GM12865 (cell line): ENCODE measurements around the gene PLEKHD1.

Experiments used
- DNase-seq: peaks from one replicate; pipeline ENCODE4 v3.0.0; 2010; ENCODE audit warnings: low read depth
- H3K4me3 ChIP-seq: 2 replicates; pipeline ENCODE4 v1.5.1; 2011; ENCODE audit warnings: mild to moderate bottlenecking, low read depth, low read length, control low read depth
- TF ChIP-seq, protein P1 (sequence below): IDR thresholded peaks from 2 replicates; pipeline ENCODE4 v1.5.1; 2011; ENCODE audit warnings: low read length, control low read depth, low read depth, inconsistent platforms; ENCODE audit not compliant: insufficient read depth; ENCODE audit errors: missing control alignments

PLEKHD1 gene

DNA sequence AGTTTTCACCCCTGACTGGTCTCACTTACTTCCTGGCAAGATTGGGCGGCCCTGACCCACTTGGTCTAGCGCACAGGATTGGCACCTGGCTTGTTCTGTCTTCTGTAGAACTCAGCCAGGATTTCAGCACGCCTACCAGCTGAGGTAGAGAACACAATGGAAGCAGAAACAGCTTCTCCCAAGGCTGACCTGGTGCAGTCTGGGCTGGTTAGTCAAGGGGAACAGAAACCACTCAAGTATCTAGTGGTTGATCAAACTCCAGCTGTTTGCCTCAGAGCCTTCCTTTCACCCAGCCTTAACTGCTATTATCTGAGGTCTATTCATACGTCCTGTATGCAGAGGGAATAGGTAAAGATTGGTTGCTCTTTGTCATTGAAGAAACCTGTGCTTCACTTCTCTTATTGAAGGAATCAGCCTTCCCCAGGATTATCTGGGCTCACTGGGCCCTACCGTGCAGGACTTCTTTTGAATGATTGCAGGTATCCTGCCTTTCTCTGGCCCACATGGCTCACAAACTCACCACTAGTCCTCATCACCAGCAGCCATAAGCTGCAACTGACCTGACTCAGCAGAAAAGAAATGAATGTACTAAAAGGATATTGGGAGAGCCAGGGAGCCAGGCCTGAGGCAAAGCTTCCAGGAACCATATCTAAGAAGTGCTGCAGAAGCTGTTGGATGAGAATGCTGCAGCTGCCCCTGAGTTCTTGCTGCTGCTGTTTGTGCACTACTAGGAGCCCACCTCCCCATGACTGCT lies 2.5 kb upstream of the PLEKHD1 start:
- TF ChIP-seq, protein P1, sequence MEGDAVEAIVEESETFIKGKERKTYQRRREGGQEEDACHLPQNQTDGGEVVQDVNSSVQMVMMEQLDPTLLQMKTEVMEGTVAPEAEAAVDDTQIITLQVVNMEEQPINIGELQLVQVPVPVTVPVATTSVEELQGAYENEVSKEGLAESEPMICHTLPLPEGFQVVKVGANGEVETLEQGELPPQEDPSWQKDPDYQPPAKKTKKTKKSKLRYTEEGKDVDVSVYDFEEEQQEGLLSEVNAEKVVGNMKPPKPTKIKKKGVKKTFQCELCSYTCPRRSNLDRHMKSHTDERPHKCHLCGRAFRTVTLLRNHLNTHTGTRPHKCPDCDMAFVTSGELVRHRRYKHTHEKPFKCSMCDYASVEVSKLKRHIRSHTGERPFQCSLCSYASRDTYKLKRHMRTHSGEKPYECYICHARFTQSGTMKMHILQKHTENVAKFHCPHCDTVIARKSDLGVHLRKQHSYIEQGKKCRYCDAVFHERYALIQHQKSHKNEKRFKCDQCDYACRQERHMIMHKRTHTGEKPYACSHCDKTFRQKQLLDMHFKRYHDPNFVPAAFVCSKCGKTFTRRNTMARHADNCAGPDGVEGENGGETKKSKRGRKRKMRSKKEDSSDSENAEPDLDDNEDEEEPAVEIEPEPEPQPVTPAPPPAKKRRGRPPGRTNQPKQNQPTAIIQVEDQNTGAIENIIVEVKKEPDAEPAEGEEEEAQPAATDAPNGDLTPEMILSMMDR, result no peak
- peak; percentile 82 for DNase-seq
- no peak overlapping the region for H3K4me3 ChIP-seq

DNA sequence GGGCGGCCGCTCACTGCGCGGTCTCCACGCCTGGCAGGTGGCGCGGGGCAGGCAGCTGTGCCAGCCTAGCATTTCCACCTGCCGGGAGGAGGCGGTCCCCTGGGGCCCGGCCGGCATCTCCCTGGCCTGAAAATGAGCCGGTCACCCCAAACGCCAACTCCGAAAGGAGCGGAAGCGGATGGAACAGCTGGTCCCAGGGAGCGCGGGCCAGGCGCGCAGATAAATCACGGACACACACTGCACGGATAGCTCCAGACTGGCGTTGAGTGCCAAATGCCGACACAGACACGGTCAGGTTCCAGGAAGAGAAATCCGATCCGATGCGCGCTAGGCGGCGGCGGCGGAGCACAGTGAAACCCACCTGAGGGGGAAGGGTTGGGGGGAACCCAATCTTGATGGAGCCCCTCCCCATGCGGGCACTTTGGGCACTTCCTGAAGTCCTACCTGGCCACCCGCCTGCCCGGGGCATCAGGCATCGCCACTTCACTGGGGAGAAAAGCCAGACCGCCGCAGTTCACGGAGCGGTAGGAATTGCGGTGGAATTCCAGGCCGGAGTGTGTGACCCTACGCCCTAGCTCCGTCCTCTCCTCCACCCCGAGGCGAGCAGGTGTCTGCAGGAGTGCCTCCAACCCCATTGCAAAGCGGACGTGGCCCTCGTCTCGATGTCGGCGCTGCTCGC lies 624 bp upstream of the PLEKHD1 start:
- TF ChIP-seq, protein P1, result no peak
- no peak for DNase-seq
- H3K4me3 ChIP-seq, result no peak overlapping the region

DNA sequence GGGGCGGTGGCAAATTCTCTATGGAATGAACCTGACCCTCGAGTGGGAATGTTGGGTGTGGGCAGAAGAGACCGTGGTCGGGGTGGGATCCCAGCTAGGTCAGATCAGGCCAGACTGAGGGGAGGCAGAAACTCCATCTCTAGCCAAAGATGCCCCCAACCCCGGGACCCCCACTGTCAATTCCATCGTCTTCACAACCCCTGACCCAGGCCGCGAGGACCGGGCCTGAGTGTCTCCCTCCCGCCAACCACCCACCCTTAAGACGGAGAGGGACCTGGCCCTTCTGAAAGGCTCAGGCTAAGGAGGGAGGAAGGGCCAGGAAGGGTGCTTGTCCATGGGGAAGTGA lies 760 bp downstream of the PLEKHD1 start:
- TF ChIP-seq, protein P1, result no peak
- H3K4me3 ChIP-seq, result no peak overlapping the region
- DNase-seq, result no peak

DNA sequence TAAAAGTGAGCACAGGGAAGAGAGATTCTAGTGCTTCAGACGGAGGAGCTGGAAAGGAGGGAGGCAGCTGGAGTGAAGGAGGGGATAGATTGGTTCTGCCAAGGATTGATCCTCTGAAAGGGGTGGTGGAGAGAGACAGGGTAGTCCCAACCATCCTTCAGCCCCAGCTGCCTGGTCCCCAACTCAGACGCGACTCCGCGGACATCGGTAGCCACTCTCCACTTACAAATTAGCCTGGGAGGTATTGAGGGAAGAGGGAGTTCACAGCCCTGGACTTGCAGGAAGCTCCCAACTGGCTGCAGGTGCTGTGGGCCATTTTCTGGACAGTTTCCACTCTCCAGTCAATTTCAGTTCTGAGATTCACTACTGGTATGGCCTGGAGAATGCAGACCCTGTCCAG lies 1.2 kb downstream of the PLEKHD1 start:
- DNase-seq, result no peak
- no peak overlapping the region for H3K4me3 ChIP-seq
- TF ChIP-seq, protein P1, result no peak

DNA sequence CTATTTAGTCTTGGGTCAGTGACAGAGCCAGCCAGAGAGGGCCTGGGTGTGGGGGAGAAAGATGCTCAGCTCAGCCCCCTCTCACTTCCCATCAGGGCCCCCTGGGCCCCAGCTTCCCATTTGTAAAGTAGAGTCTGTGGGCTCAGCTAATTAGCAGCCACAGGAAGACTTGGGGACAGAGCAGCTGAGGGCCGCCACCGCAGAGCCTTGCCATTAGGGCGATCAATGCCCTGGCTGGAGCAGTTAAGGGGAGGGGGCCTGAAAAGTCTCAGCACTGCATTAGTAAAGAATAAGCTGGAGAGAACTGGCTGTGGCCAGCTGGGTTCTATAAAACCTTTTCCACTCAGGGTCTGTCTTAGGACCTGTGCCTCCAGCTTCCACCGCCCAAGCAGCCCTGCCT lies 2.7 kb downstream of the PLEKHD1 start:
- TF ChIP-seq, protein P1, result no peak
- no peak overlapping the region for H3K4me3 ChIP-seq
- no peak for DNase-seq

DNA sequence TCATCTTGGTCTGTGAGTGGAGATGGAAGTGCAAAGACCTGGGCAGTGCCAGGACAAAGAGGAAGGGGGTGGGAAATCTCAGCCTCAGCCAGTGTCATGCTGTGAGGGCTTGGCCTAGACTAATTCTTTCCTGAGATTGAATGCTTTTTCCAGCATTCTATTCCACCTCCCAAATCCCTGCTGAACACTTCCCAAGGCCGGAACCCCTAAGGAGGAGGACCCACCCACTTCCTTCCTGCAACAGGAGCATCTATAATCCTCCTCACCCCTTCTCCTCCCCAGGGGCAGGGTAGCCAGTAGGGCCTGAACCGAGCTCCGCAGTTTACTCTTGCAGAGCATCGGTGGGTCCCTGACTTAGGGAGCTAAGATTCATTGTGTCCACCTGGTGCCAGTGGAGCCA lies 3.2 kb downstream of the PLEKHD1 start:
- DNase-seq, result no peak
- TF ChIP-seq, protein P1, result no peak
- no peak overlapping the region for H3K4me3 ChIP-seq
